HepG2 (cell line): ENCODE measurements around the gene TOMM20. TPM values are rescaled to one million over a fixed set of nuclear protein-coding genes. Genes with fewer than 3 reads are reported as not detected.

Source experiments
- ATF1 ChIP-seq: IDR thresholded peaks from 2 replicates; pipeline ENCODE4 v1.6.1; 2016; ENCODE audit warnings: mild to moderate bottlenecking, control low read depth
- GMEB2 ChIP-seq: IDR thresholded peaks from 2 replicates; pipeline ENCODE4 v1.6.1; 2016; ENCODE audit warnings: missing biosample characterization, missing genetic modification reagents, low read depth
- HMG20A ChIP-seq: IDR thresholded peaks from 2 replicates; pipeline ENCODE4 v1.6.1; 2016; ENCODE audit warnings: borderline replicate concordance
- KDM6A ChIP-seq: IDR thresholded peaks from 2 replicates; pipeline ENCODE4 v1.6.1; 2016; ENCODE audit warnings: low read depth
- MAZ ChIP-seq, 2 experiments: sonication (generic) in 1 of 2; formaldehyde crosslinking in 1 of 2; IDR thresholded peaks; 2 replicates each; pipeline versions ENCODE4 v1.5.0 to v1.6.1; 2012 to 2020; ENCODE audit warnings: low read depth in 2 of 2, mild to moderate bottlenecking in 2 of 2, borderline replicate concordance in 1 of 2, improper control_type of control experiment in 1 of 2, low read length in 1 of 2, missing genetic modification reagents in 1 of 2, moderate library complexity in 1 of 2
- NPAS2 ChIP-seq: sonication (generic); formaldehyde crosslinking; IDR thresholded peaks from 2 replicates; pipeline ENCODE4 v1.8.0; 2022; ENCODE audit warnings: mild to moderate bottlenecking, missing genetic modification reagents, borderline replicate concordance
- TIGD3 ChIP-seq: sonication (generic); formaldehyde crosslinking; IDR thresholded peaks from 2 replicates; pipeline ENCODE4 v1.5.1; 2020; ENCODE audit warnings: mild to moderate bottlenecking, missing genetic modification reagents, borderline replicate concordance
- ZC3H13 ChIP-seq: sonication (generic); formaldehyde crosslinking; IDR thresholded peaks from 2 replicates; pipeline ENCODE4 v1.8.1; 2023; ENCODE audit warnings: mild to moderate bottlenecking, missing genetic modification reagents, moderate library complexity
- ZFP91 ChIP-seq: sonication (generic); formaldehyde crosslinking; IDR thresholded peaks from 2 replicates; pipeline ENCODE4 v1.9.0; 2022; ENCODE audit warnings: missing genetic modification reagents, mild to moderate bottlenecking, borderline replicate concordance
- ZHX1 ChIP-seq: sonication (generic); formaldehyde crosslinking; IDR thresholded peaks from 2 replicates; pipeline ENCODE4 v1.8.1; 2022; ENCODE audit warnings: low read depth, mild to moderate bottlenecking, missing genetic modification reagents
- ZNF180 ChIP-seq: sonication (generic); formaldehyde crosslinking; IDR thresholded peaks from 2 replicates; pipeline ENCODE4 v1.4.0; 2020; ENCODE audit warnings: low read depth, missing genetic modification reagents, borderline replicate concordance
- ZNF780A ChIP-seq: sonication (generic); formaldehyde crosslinking; IDR thresholded peaks from 2 replicates; pipeline ENCODE4 v1.8.0; 2022; ENCODE audit warnings: mild to moderate bottlenecking, missing genetic modification reagents, moderate library complexity
- ZNF790 ChIP-seq: sonication (generic); formaldehyde crosslinking; IDR thresholded peaks from 2 replicates; pipeline ENCODE4 v1.8.0; 2022; ENCODE audit warnings: missing genetic modification reagents, mild to moderate bottlenecking, borderline replicate concordance
- ZNF792 ChIP-seq: IDR thresholded peaks from 2 replicates; pipeline ENCODE4 v1.6.1; 2016
- polyA plus RNA-seq, 8 experiments: library from polyadenylated mRNA; depleted of rRNA in 3 of 8; stranded (reverse) in 7 of 8; unstranded in 1 of 8; fragments of >200 nt; fragmentation: Illumina TruSeq in 4 of 8; extraction: Trizol in 4 of 8; gene quantifications; 2 replicates each; pipeline versions ENCODE4 v1.2.1 to v1.2.3, GENCODE V29; 2011 to 2016; ENCODE audit warnings: low read depth in 4 of 8, missing spikeins in 1 of 8, mixed read lengths in 1 of 8; ENCODE audit not compliant: insufficient read depth in 1 of 8
- total RNA-seq, 5 experiments: library from RNA; depleted of rRNA; stranded (reverse); fragments of >200 nt; fragmentation: Illumina TruSeq; extraction: Trizol; gene quantifications; 2 replicates each; pipeline ENCODE4 v1.2.3, GENCODE V29; 2016; ENCODE audit warnings: low read depth in 1 of 5
- TF ChIP-seq, protein P1 (sequence below): IDR thresholded peaks from 2 replicates; pipeline ENCODE4 v1.6.1; 2016; ENCODE audit warnings: mild to moderate bottlenecking, missing biosample characterization, missing genetic modification reagents
- TF ChIP-seq, protein P2 (sequence below): IDR thresholded peaks from 2 replicates; pipeline ENCODE4 v1.6.1; 2016; ENCODE audit warnings: low read depth, control low read depth

Gene TOMM20
- total and polyA plus RNA-seq, 2 of the 13 experiments (the other 11 are each of a cell fraction or from before 2014, with no cell fraction given), result 153 to 376 TPM

DNA sequence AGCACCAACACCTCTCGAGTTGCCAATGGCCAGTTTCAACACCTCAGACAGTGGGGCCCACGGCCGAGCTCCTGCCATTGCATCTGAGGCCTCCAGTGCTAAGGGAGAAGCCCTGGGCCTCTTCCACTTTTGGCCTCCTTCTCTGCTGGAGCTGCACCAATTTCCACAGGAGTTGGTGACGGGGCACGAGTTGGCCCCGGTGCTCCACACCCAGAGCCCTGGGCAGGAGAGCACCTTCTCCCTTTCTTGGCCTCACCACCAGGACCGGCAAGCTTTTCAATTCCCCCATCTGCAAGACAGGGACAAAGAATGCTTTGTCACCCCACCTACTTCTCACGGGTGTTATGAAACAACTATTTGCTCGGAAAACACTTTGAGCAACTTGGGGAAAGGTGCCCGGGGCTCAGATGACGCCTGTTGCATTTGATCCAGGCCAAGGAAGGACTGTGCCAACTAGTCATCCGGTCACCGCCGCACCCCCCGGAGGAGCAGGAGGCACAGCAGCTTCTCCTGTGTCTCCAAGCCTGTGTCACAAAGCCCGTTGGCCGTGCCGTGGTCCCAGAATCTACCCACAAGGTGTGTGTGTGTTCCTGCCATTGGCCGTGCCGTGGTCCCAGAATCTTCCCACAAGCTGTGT is 55.2 kb downstream of the TOMM20 start (continued):
- TF ChIP-seq ZNF790 (CRISPR knock-in tag), result 0 out of 2 replicates have a peak, but pooled peaks have one; percentile 10
- TF ChIP-seq ATF1 (CRISPR knock-in tag), result no peak; the same call in 1 of the 2 replicates
- TF ChIP-seq ZFP91 (CRISPR knock-in tag), result peak; percentile 86
- no peak for TF ChIP-seq NPAS2
- TF ChIP-seq KDM6A (CRISPR knock-in tag), result peak; percentile 52; the same call in 1 of the 2 replicates
- TF ChIP-seq, protein P1, sequence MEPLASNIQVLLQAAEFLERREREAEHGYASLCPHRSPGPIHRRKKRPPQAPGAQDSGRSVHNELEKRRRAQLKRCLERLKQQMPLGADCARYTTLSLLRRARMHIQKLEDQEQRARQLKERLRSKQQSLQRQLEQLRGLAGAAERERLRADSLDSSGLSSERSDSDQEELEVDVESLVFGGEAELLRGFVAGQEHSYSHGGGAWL (CRISPR knock-in tag), result no peak
- TF ChIP-seq ZNF180, result no peak
- peak; percentile 62; the same call in 1 of the 2 replicates for TF ChIP-seq ZNF792
- no peak for TF ChIP-seq GMEB2 (CRISPR knock-in tag)
- peak; percentile 15; the same call in 1 of the 2 replicates for TF ChIP-seq TIGD3
- no peak; the same call in 1 of the 2 replicates for TF ChIP-seq MAZ (IDR thresholded peaks at IDR 0.05; ENCODE audit: borderline replicate concordance, low read depth, low read length)
- TF ChIP-seq MAZ (CRISPR knock-in tag; IDR thresholded peaks at IDR 0.05; ENCODE audit: low read depth), result peak; percentile 69; the same call in 1 of the 2 replicates
- no peak for TF ChIP-seq ZNF780A (CRISPR knock-in tag)
- TF ChIP-seq, protein P2, sequence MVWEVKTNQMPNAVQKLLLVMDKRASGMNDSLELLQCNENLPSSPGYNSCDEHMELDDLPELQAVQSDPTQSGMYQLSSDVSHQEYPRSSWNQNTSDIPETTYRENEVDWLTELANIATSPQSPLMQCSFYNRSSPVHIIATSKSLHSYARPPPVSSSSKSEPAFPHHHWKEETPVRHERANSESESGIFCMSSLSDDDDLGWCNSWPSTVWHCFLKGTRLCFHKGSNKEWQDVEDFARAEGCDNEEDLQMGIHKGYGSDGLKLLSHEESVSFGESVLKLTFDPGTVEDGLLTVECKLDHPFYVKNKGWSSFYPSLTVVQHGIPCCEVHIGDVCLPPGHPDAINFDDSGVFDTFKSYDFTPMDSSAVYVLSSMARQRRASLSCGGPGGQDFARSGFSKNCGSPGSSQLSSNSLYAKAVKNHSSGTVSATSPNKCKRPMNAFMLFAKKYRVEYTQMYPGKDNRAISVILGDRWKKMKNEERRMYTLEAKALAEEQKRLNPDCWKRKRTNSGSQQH (CRISPR knock-in tag), result no peak
- 0 out of 2 replicates have a peak, but pooled peaks have one; percentile 12 for TF ChIP-seq ZC3H13
- TF ChIP-seq ZHX1 (CRISPR knock-in tag), result peak; percentile 95
- TF ChIP-seq HMG20A (CRISPR knock-in tag), result peak; percentile 88
